22Rv1 (cell line): ENCODE measurements around the gene GRIK5.

Source experiments
- ZFX ChIP-seq: fragments of 450-650 bp; IDR thresholded peaks from 2 replicates; pipeline ENCODE4 v1.6.1; 2017; ENCODE audit warnings: antibody characterized with exemption, borderline replicate concordance
- TF ChIP-seq, protein P1 (sequence below): fragments of 450-650 bp; IDR thresholded peaks from 2 replicates; pipeline ENCODE4 v1.5.1; 2017; ENCODE audit warnings: mild to moderate bottlenecking

DNA sequence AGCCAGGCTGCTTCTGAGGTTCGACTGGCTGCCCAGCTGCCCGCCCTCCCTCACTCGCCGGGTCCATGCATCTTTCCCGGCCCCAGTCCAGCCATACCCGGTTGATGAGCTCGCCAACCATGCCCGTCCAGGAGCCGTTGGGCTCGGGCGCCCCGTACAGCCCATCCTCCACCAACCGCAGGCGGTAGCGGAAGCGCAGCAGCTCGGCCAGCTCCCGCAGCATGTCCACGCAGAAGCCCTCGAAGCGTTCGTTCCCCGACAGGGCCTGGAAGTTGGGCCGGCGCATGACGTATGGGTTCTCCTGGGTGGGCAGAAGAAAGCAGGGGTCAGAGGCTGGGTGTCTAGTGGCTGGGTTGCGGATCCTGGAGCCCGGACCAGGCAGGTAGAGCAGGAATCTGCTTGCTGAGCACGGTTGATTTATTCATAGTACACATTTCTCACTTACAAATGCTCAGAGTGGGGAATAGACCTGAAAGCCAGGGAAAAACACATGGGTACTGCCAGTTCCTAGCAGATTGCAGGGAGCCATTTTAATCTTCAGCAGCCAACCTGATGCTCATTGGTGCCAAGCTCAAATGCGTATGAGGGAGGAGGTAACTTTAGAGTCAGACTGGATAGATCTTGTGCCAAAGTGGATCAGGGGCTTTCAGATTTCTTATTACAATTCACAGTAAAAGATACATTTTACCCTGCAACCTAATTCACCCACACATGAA, 27.4 kb downstream of the GRIK5 start:
- TF ChIP-seq, protein P1, sequence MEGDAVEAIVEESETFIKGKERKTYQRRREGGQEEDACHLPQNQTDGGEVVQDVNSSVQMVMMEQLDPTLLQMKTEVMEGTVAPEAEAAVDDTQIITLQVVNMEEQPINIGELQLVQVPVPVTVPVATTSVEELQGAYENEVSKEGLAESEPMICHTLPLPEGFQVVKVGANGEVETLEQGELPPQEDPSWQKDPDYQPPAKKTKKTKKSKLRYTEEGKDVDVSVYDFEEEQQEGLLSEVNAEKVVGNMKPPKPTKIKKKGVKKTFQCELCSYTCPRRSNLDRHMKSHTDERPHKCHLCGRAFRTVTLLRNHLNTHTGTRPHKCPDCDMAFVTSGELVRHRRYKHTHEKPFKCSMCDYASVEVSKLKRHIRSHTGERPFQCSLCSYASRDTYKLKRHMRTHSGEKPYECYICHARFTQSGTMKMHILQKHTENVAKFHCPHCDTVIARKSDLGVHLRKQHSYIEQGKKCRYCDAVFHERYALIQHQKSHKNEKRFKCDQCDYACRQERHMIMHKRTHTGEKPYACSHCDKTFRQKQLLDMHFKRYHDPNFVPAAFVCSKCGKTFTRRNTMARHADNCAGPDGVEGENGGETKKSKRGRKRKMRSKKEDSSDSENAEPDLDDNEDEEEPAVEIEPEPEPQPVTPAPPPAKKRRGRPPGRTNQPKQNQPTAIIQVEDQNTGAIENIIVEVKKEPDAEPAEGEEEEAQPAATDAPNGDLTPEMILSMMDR, result no peak
- TF ChIP-seq ZFX, result no peak
